ENCODE measurements around the gene THADA. TPM values are rescaled to one million over a fixed set of nuclear protein-coding genes. Genes with fewer than 3 reads are reported as not detected.
A peak's percentile ranks its signal among the peaks of the same experiment; 100 is the strongest.

THADA gene
- total RNA-seq, 1 experiment from 2014 or later, result 20.1 TPM

- Histone ChIP-seq H4K91ac (ENCODE audit: insufficient read length, low read depth, low read length) (no peak overlapping the region), H3T11ph (ENCODE audit: low read length) (no peak overlapping the region), H3K9ac (ENCODE audit: extremely low read depth, insufficient read length, low read length) (no peak overlapping the region)
Measured at GRCh38 chr2:43228321-43228751, 367.5 kb downstream of the THADA start.

More at GRCh38 chr2:43228321-43228751, 367.5 kb downstream of the THADA start:
- Histone ChIP-seq H2BK5ac (ENCODE audit: insufficient read length, low read length) (no peak overlapping the region), H4K8ac (replicated peaks; ENCODE audit: insufficient read length, low read depth, low read length) (no peak overlapping the region), H3K4me2 (ENCODE audit: insufficient read depth, insufficient read length, low read length) (no peak overlapping the region), H3K79me2 (ENCODE audit: insufficient read depth, low read length) (peaks cover 15% of the 10 kb centered on the region; the same call in 1 of the 2 replicates), H2BK12ac (ENCODE audit: insufficient read length, low read depth, low read length) (no peak overlapping the region), H3K14ac (ENCODE audit: insufficient read depth, low read length) (no peak overlapping the region), H2BK15ac (ENCODE audit: low read depth, low read length) (no peak overlapping the region), H3K23ac (ENCODE audit: insufficient read length, low read depth, low read length) (no peak overlapping the region), H3K79me1 (ENCODE audit: insufficient read depth, low read depth, low read length, poor library complexity, severe bottlenecking) (no peaks in the 10 kb centered on the region), H3K4ac (ENCODE audit: low read depth, low read length) (no peak overlapping the region), H4K5ac (ENCODE audit: insufficient read length, low read depth, low read length) (no peak overlapping the region), H3K27ac (ENCODE audit: insufficient read length, low read depth, low read length) (no peak overlapping the region), H3K18ac (ENCODE audit: insufficient read length, low read depth, low read length) (no peak overlapping the region), H3K4me1 (ENCODE audit: insufficient read depth, low read length) (peaks cover 2% of the 10 kb centered on the region; the same call in 1 of the 2 replicates), H2BK120ac (ENCODE audit: low read depth, low read length, poor library complexity, severe bottlenecking) (no peak overlapping the region), H3K27me3 (ENCODE audit: insufficient read depth, low read length) (no peaks in the 10 kb centered on the region), H3K23me2 (ENCODE audit: insufficient read length, low read depth, low read length, poor library complexity, severe bottlenecking) (peaks cover 3% of the 10 kb centered on the region), H2AK5ac (ENCODE audit: insufficient read length, low read length) (no peak overlapping the region), H3K9me3 (ENCODE audit: control insufficient read depth, low read depth, low read length) (no peaks in the 10 kb centered on the region), H3K56ac (ENCODE audit: insufficient read length, low read depth, low read length) (no peak overlapping the region), H2BK20ac (ENCODE audit: low read depth, low read length, poor library complexity, severe bottlenecking) (no peak overlapping the region), H4K20me1 (ENCODE audit: control insufficient read depth, insufficient read depth, insufficient read length) (no peaks in the 10 kb centered on the region), H2AFZ (ENCODE audit: low read length) (no peak overlapping the region)
- TF ChIP-seq CTCF (conservative IDR thresholded peaks at IDR 0.05), result no peak
- peaks cover 9 to 25% (median 17%) of the 10 kb centered on the region in 3 experiments for H3K36me3 Mint-ChIP-seq (ENCODE audit: insufficient read depth in 1 of 3, low read depth in 3 of 3)
- H3K27ac Mint-ChIP-seq, result no peak overlapping the region
- peak overlapping the region; percentile 84 to 96; a peak in 2 of 5 replicates for H3K4me3 Mint-ChIP-seq
- H3K9me3 Mint-ChIP-seq, result peaks cover 0 to 3% of the 10 kb centered on the region in 2 experiments; a peak in 1 of 5 replicates
- DNase-seq, result no peak
- peaks cover 31 to 37% of the 10 kb centered on the region in 2 experiments for H3K4me1 Mint-ChIP-seq
- peaks cover 1% of the 10 kb centered on the region; the same call in 1 of the 2 replicates for H3K27me3 Mint-ChIP-seq (ENCODE audit: low read depth)
- no CpG with 5 or more reads among the region's 2 CpGs for WGBS (ENCODE audit: extremely low coverage, insufficient read length, low lambda C conversion rate)

Measured in H9 (cell line).